H1 (cell line): Measurements from ENCODE around the gene SPEN. TPM values are rescaled to one million over a fixed set of nuclear protein-coding genes. Genes with fewer than 3 reads are reported as not detected.

Experiments
- CTCF ChIA-PET: fragments of 300-600 bp; sonication (Branson Sonifier 250); formaldehyde crosslinking; loops from one replicate; lab custom pipeline; 2021; ENCODE audit not compliant: partially characterized antibody; lab: Charles Lee
- POLR2A ChIA-PET: fragments of 300-600 bp; sonication (Branson Sonifier 250); formaldehyde crosslinking; loops from one replicate; lab custom pipeline; 2021; ENCODE audit warnings: inconsistent platforms; ENCODE audit not compliant: partially characterized antibody; lab: Charles Lee
- DNase-seq, 2 experiments: peaks; one replicate each; pipeline versions ENCODE4 v3.0.0 to v3.0.0-alpha.2; 2010 to 2022; ENCODE audit warnings: low spot score in 2 of 2, low read depth in 1 of 2, mixed read lengths in 1 of 2
- FAIRE-seq: peaks from 2 replicates; lab custom pipeline; 2011; peaks lifted over from hg19 to GRCh38; lab: Jason Lieb, UNC
- H2AFZ ChIP-seq: 2 replicates; pipeline ENCODE4 v1.8.1; 2012; ENCODE audit warnings: low read length, inconsistent platforms
- H2AK5ac ChIP-seq: 2 replicates; pipeline ENCODE4 v1.6.1; 2013; ENCODE audit warnings: low read depth, low read length
- H2BK120ac ChIP-seq: replicated peaks from 2 replicates; pipeline ENCODE3; 2013; ENCODE audit warnings: low read depth, low read length, inconsistent platforms
- H2BK12ac ChIP-seq: 2 replicates; pipeline ENCODE4 v1.6.1; 2013; ENCODE audit warnings: low read depth, low read length
- H2BK15ac ChIP-seq: 2 replicates; pipeline ENCODE4 v1.6.1; 2013; ENCODE audit warnings: low read length
- H2BK20ac ChIP-seq: 2 replicates; pipeline ENCODE4 v1.6.1; 2013; ENCODE audit warnings: low read length
- H2BK5ac ChIP-seq: 2 replicates; pipeline ENCODE4 v1.6.1; 2013; ENCODE audit warnings: low read depth, low read length
- H3K14ac ChIP-seq: 2 replicates; pipeline ENCODE4 v1.6.1; 2013; ENCODE audit warnings: inconsistent platforms; ENCODE audit not compliant: insufficient read length
- H3K18ac ChIP-seq: 2 replicates; pipeline ENCODE4 v1.6.1; 2013; ENCODE audit warnings: low read length; ENCODE audit errors: extremely low read depth
- H3K23ac ChIP-seq: 2 replicates; pipeline ENCODE4 v1.6.1; 2013; ENCODE audit warnings: inconsistent platforms; ENCODE audit not compliant: insufficient read length
- H3K23me2 ChIP-seq: 2 replicates; pipeline ENCODE4 v1.6.1; 2013; ENCODE audit warnings: low read depth, low read length
- H3K27ac ChIP-seq: 2 replicates; pipeline ENCODE4 v1.6.1; 2011; ENCODE audit warnings: low read depth, low read length, inconsistent platforms
- H3K27me3 ChIP-seq, 4 experiments: replicated peaks in 1 of 4; 1 replicate in 1 of 4; 2 replicates in 3 of 4; pipeline versions ENCODE4 v1.6.1 to v1.8.1; 2011 to 2013; ENCODE audit warnings: low read length in 3 of 4, mild to moderate bottlenecking in 3 of 4, inconsistent platforms in 2 of 4, mixed read lengths in 2 of 4, moderate library complexity in 1 of 4; ENCODE audit not compliant: control insufficient read depth in 3 of 4, insufficient read depth in 3 of 4; ENCODE audit errors: extremely low read depth in 1 of 4
- H3K36me3 ChIP-seq, 4 experiments: 2 replicates each; pipeline versions ENCODE4 v1.6.1 to v1.8.1; 2011 to 2013; ENCODE audit warnings: mild to moderate bottlenecking in 4 of 4, low read length in 3 of 4, moderate library complexity in 2 of 4, control low read depth in 1 of 4, inconsistent platforms in 1 of 4; ENCODE audit not compliant: insufficient read depth in 4 of 4, control insufficient read depth in 2 of 4
- H3K4ac ChIP-seq: replicated peaks from 2 replicates; pipeline ENCODE3; 2013; ENCODE audit warnings: low read length, low read depth, mixed read lengths, inconsistent platforms; ENCODE audit not compliant: insufficient read length
- H3K4me1 ChIP-seq, 4 experiments: replicated peaks in 1 of 4; 1 replicate in 1 of 4; 2 replicates in 3 of 4; pipeline versions ENCODE4 v1.6.1 to v1.8.1; 2011 to 2013; ENCODE audit warnings: low read length in 3 of 4, inconsistent platforms in 2 of 4, mixed read lengths in 1 of 4; ENCODE audit not compliant: insufficient read depth in 4 of 4, control insufficient read depth in 3 of 4
- H3K4me2 ChIP-seq, 2 experiments: 2 replicates each; pipeline versions ENCODE4 v1.6.1 to v1.8.1; 2011 to 2013; ENCODE audit warnings: low read depth in 2 of 2, low read length in 2 of 2, control low read depth in 1 of 2, inconsistent platforms in 1 of 2, mild to moderate bottlenecking in 1 of 2; ENCODE audit not compliant: insufficient read depth in 1 of 2
- H3K4me3 ChIP-seq, 4 experiments: fragments of 200-600, 300-600 bp in 1 of 4; sonication (generic), shearing (Covaris generic), sonication (Bioruptor Twin) in 1 of 4; 2 replicates each; pipeline versions ENCODE4 v1.5.1 to v1.8.1; 2011 to 2016; ENCODE audit warnings: low read length in 4 of 4, low read depth in 3 of 4, control low read depth in 2 of 4, inconsistent platforms in 2 of 4, mild to moderate bottlenecking in 2 of 4, mixed read lengths in 1 of 4, moderate library complexity in 1 of 4; ENCODE audit not compliant: insufficient read depth in 2 of 4; ENCODE audit errors: extremely low read depth in 1 of 4
- H3K56ac ChIP-seq: replicated peaks from 2 replicates; pipeline ENCODE3; 2013; ENCODE audit warnings: low read depth, mild to moderate bottlenecking, mixed read lengths, low read length, inconsistent platforms; ENCODE audit not compliant: insufficient read length
- H3K79me1 ChIP-seq: 2 replicates; pipeline ENCODE4 v1.6.1; 2013; ENCODE audit warnings: low read depth, low read length, control low read depth
- H3K79me2 ChIP-seq, 2 experiments: 2 replicates each; pipeline versions ENCODE4 v1.6.1 to v1.8.1; 2012 to 2013; ENCODE audit warnings: low read length in 2 of 2, mild to moderate bottlenecking in 2 of 2, inconsistent platforms in 1 of 2; ENCODE audit not compliant: insufficient read depth in 2 of 2, control insufficient read depth in 1 of 2
- H3K9ac ChIP-seq, 4 experiments: replicated peaks in 1 of 4; 1 replicate in 1 of 4; 2 replicates in 3 of 4; pipeline versions ENCODE4 v1.6.1 to v1.8.1; 2011 to 2013; ENCODE audit warnings: low read depth in 3 of 4, low read length in 3 of 4, control low read depth in 2 of 4, mild to moderate bottlenecking in 2 of 4, moderate library complexity in 2 of 4, inconsistent platforms in 1 of 4; ENCODE audit errors: extremely low read depth in 1 of 4
- H3K9me3 ChIP-seq, 2 experiments: 2 replicates each; pipeline versions ENCODE4 v1.6.1 to v1.8.1; 2012 to 2013; ENCODE audit warnings: mild to moderate bottlenecking in 2 of 2, moderate library complexity in 2 of 2, control low read depth in 1 of 2, inconsistent platforms in 1 of 2, low read depth in 1 of 2, low read length in 1 of 2, mixed read lengths in 1 of 2; ENCODE audit not compliant: insufficient read depth in 2 of 2
- H4K20me1 ChIP-seq, 2 experiments: replicated peaks in 1 of 2; 2 replicates each; pipeline versions ENCODE3 to v1.8.1; 2011 to 2013; ENCODE audit warnings: inconsistent platforms in 2 of 2, low read length in 2 of 2, mild to moderate bottlenecking in 1 of 2; ENCODE audit not compliant: insufficient read depth in 2 of 2, control insufficient read depth in 1 of 2
- H4K5ac ChIP-seq: 2 replicates; pipeline ENCODE4 v1.6.1; 2013; ENCODE audit warnings: low read length, low read depth, mixed read lengths, inconsistent platforms; ENCODE audit not compliant: insufficient read length
- H4K8ac ChIP-seq: 2 replicates; pipeline ENCODE4 v1.8.0; 2013; ENCODE audit warnings: mild to moderate bottlenecking, moderate library complexity, low read length, inconsistent platforms; ENCODE audit not compliant: insufficient read depth; ENCODE audit errors: extremely low read depth
- H4K91ac ChIP-seq: replicated peaks from 2 replicates; pipeline ENCODE3; 2013; ENCODE audit warnings: low read length, mixed read lengths, inconsistent platforms; ENCODE audit not compliant: insufficient read length
- BCL11A ChIP-seq, 2 experiments: IDR thresholded peaks; one replicate each; pipeline ENCODE4 v1.6.1; 2011; ENCODE audit warnings: low read depth in 2 of 2, low read length in 2 of 2, mild to moderate bottlenecking in 2 of 2
- CREB1 ChIP-seq: IDR thresholded peaks from 2 replicates; pipeline ENCODE4 v1.6.1; 2012; ENCODE audit warnings: inconsistent platforms
- E2F6 ChIP-seq: IDR thresholded peaks from 2 replicates; pipeline ENCODE4 v1.6.1; 2012; ENCODE audit warnings: inconsistent platforms
- FOSL1 ChIP-seq: IDR thresholded peaks from 2 replicates; pipeline ENCODE4 v1.6.1; 2011; ENCODE audit warnings: mild to moderate bottlenecking, low read depth, low read length, moderate library complexity; ENCODE audit not compliant: insufficient read depth
- JUN ChIP-seq: IDR thresholded peaks from 2 replicates; pipeline ENCODE4 v1.6.1; 2011; ENCODE audit warnings: low read depth, mild to moderate bottlenecking, improper control_type of control experiment, low read length
- PHF8 ChIP-seq: fragments of 200-600 bp; sonication (generic); conservative IDR thresholded peaks from 2 replicates; pipeline ENCODE4 v1.7.1; 2012; ENCODE audit warnings: low read depth, mild to moderate bottlenecking, inconsistent platforms, low read length, moderate library complexity
- POLR2AphosphoS5 ChIP-seq: IDR thresholded peaks from 2 replicates; pipeline ENCODE4 v1.6.1; 2011; ENCODE audit warnings: low read depth, low read length
- RBBP5 ChIP-seq: IDR thresholded peaks from 2 replicates; pipeline ENCODE4 v1.7.1; 2012; ENCODE audit warnings: low read depth, mild to moderate bottlenecking, inconsistent platforms, low read length, moderate library complexity, borderline replicate concordance
- RNF2 ChIP-seq: fragments of 200-900, 300-1000 bp; sonication (generic); IDR thresholded peaks from 2 replicates; pipeline ENCODE4 v1.7.1; 2016; ENCODE audit warnings: borderline replicate concordance, low read depth, mild to moderate bottlenecking, antibody characterized with exemption, low read length; ENCODE audit not compliant: poor library complexity, severe bottlenecking; ENCODE audit errors: missing control alignments
- SAP30 ChIP-seq: fragments of 300-600 bp; sonication (generic); IDR thresholded peaks from 2 replicates; pipeline ENCODE4 v1.7.1; 2012; ENCODE audit warnings: low read length, moderate library complexity, mild to moderate bottlenecking, inconsistent platforms; ENCODE audit not compliant: insufficient read depth, insufficient replicate concordance
- SIRT6 ChIP-seq: IDR thresholded peaks from one replicate; pipeline ENCODE4 v1.7.1; 2012; ENCODE audit warnings: low read length, inconsistent platforms
- SIX5 ChIP-seq: IDR thresholded peaks from 2 replicates; pipeline ENCODE4 v1.6.1; 2011; ENCODE audit warnings: mild to moderate bottlenecking, low read depth, low read length
- SRF ChIP-seq: IDR thresholded peaks from 2 replicates; pipeline ENCODE4 v1.6.1; 2011; ENCODE audit warnings: mild to moderate bottlenecking, low read depth, low read length, moderate library complexity
- TBP ChIP-seq: IDR thresholded peaks from 2 replicates; pipeline ENCODE4 v1.6.1; 2011; ENCODE audit warnings: low read depth, low read length, improper control_type of control experiment
- WGBS, 2 experiments: shearing (Covaris generic) in 1 of 2; methylation state at CpG; one replicate each; pipeline versions ENCODE4 v1.1.6 to v1.1.7; 2013 to 2015; ENCODE audit warnings: low lambda C conversion rate in 2 of 2, mixed read lengths in 2 of 2, inconsistent platforms in 1 of 2, low coverage in 1 of 2, missing lambda C conversion rate in 1 of 2; ENCODE audit not compliant: insufficient replicate concordance in 2 of 2, insufficient coverage in 1 of 2, insufficient read length in 1 of 2; ENCODE audit errors: extremely low coverage in 1 of 2, missing lambda C conversion rate in 1 of 2; 5-methylcytosine and 5-hydroxymethylcytosine counted together
- polyA plus RNA-seq, 7 experiments: library from polyadenylated mRNA; depleted of rRNA in 3 of 7; stranded (reverse) in 5 of 7; unstranded in 2 of 7; fragments of >200 nt in 5 of 7; fragments of 200-250 nt in 2 of 7; gene quantifications; 1 replicate in 5 of 7; 2 replicates in 1 of 7; 4 replicates in 1 of 7; pipeline versions ENCODE4 v1.2.1 to v1.2.3, GENCODE V29; 2011 to 2013; ENCODE audit warnings: missing spikeins in 2 of 7, mixed read lengths in 2 of 7
- total RNA-seq: library from RNA; stranded (reverse); fragmentation: NEBNext Ultra II Directional; extraction: Animal tissue kit (Norgen Biotek cat#: 25700); gene quantifications from 2 replicates; pipeline ENCODE4 v1.2.1, GENCODE V29; 2021

SPEN gene
- total and polyA plus RNA-seq, 2 of the 8 experiments (the other 6 are each of a cell fraction or from before 2014, with no cell fraction given) = 12.5 to 52.1 TPM

- Histone ChIP-seq H3K56ac (no peak overlapping the region), H2BK120ac (no peak overlapping the region), H3K27me3 (no peaks in the 10 kb centered on the region), H3K4me2 (no peak overlapping the region), H3K14ac (no peak overlapping the region), H3K9me3 (no peaks in the 10 kb centered on the region), H4K91ac (no peak overlapping the region), H3K23ac (no peak overlapping the region), H3K79me2 (peaks cover 0 to 89% of the 10 kb centered on the region in 2 experiments; a peak in 2 of 4 replicates), H2AFZ (no peak overlapping the region), H3K23me2 (no peaks in the 10 kb centered on the region), H4K8ac (no peak overlapping the region), H3K4me1 (peaks cover 0 to 6% (median 0%) of the 10 kb centered on the region in 4 experiments; a peak in 2 of 7 replicates), H2BK20ac (no peak overlapping the region), H4K5ac (no peak overlapping the region), H3K79me1 (peaks cover 3% of the 10 kb centered on the region; the same call in 1 of the 2 replicates), H3K18ac (no peak overlapping the region), H2AK5ac (no peak overlapping the region), H2BK12ac (no peak overlapping the region), H2BK5ac (no peak overlapping the region), H3K4ac (no peak overlapping the region), H3K36me3 (0 out of 8 replicates have a peak, but pooled peaks cover 0 to 3% (median 0%) of the 10 kb centered on the region in 4 experiments), H2BK15ac (no peak overlapping the region), H3K4me3 (no peak overlapping the region), H3K27ac (no peak overlapping the region), H3K9ac (no peak overlapping the region), H4K20me1 (peaks cover 4 to 8% of the 10 kb centered on the region in 2 experiments)
- 87% methylated on average over 3 of the region's 3 CpGs; no CpG with 5 or more reads in 1 of the 2 experiments for WGBS, 2 experiments
- CTCF ChIA-PET = interaction anchor here (0.8 kb wide), 1 partner anchor 10 kb away, joined by 3 read pairs; no protein-coding TSS in a partner anchor
- POLR2A ChIA-PET = no interaction called here
- DNase-seq = no peak
- no peak for FAIRE-seq
- TF ChIP-seq POLR2AphosphoS5 = no peak
- TF ChIP-seq SRF = no peak
- TF ChIP-seq SIX5 = no peak
- no peak for TF ChIP-seq CREB1
- no peak for TF ChIP-seq PHF8
- no peak for TF ChIP-seq JUN
- TF ChIP-seq SAP30 = no peak
- no peak for TF ChIP-seq RBBP5
- TF ChIP-seq E2F6 = no peak
- no peak for TF ChIP-seq FOSL1
- TF ChIP-seq BCL11A (IDR thresholded peaks at IDR 0.05; ENCODE audit: low read depth in 2 of 2, low read length in 2 of 2) = no peak
- TF ChIP-seq TBP = no peak
- no peak for TF ChIP-seq SIRT6
- TF ChIP-seq RNF2 = no peak
Observed at GRCh38 chr1:15902882-15903281, 55.4 kb downstream of the SPEN start.
